ENCODE data around the gene CEMIP.

- TF ChIP-seq, protein P1, sequence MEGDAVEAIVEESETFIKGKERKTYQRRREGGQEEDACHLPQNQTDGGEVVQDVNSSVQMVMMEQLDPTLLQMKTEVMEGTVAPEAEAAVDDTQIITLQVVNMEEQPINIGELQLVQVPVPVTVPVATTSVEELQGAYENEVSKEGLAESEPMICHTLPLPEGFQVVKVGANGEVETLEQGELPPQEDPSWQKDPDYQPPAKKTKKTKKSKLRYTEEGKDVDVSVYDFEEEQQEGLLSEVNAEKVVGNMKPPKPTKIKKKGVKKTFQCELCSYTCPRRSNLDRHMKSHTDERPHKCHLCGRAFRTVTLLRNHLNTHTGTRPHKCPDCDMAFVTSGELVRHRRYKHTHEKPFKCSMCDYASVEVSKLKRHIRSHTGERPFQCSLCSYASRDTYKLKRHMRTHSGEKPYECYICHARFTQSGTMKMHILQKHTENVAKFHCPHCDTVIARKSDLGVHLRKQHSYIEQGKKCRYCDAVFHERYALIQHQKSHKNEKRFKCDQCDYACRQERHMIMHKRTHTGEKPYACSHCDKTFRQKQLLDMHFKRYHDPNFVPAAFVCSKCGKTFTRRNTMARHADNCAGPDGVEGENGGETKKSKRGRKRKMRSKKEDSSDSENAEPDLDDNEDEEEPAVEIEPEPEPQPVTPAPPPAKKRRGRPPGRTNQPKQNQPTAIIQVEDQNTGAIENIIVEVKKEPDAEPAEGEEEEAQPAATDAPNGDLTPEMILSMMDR (IDR thresholded peaks at IDR 0.05): no peak
- TF ChIP-seq POLR2A (IDR thresholded peaks at IDR 0.05): no peak
Measured at GRCh38 chr15:80988148-80988796, 209.1 kb downstream of the CEMIP start.
